PFSK-1 (cell line): ENCODE data around the gene EMILIN1.

Experiments
- REST ChIP-seq, 2 experiments: IDR thresholded peaks; 2 replicates each; pipeline versions ENCODE4 v1.6.1 to v1.8.0; 2011 to 2012; ENCODE audit warnings: low read depth in 2 of 2, low read length in 2 of 2, control low read depth in 1 of 2, inconsistent platforms in 1 of 2, mild to moderate bottlenecking in 1 of 2, moderate library complexity in 1 of 2; ENCODE audit not compliant: insufficient read depth in 1 of 2
- SIN3A ChIP-seq: IDR thresholded peaks from 2 replicates; pipeline ENCODE4 v1.6.1; 2012; ENCODE audit warnings: mild to moderate bottlenecking, low read length, moderate library complexity, borderline replicate concordance; ENCODE audit not compliant: insufficient read depth

- no peak for TF ChIP-seq REST (IDR thresholded peaks at IDR 0.05; ENCODE audit: insufficient read depth in 1 of 2, low read depth in 2 of 2, low read length in 2 of 2)
- TF ChIP-seq SIN3A, result no peak
Measured at GRCh38 chr2:27074738-27075565, 3.5 kb upstream of the EMILIN1 start.
